ENCODE results near the gene PEAK1. TPM values are rescaled to one million over a fixed set of nuclear protein-coding genes. Genes with fewer than 3 reads are reported as not detected.

PEAK1 gene
- total and polyA plus RNA-seq, 10 of the 15 experiments (the other 5 are each of a cell fraction or from before 2014, with no cell fraction given), result 0.62 to 24.2 (median 11.2) TPM

- Histone ChIP-seq H3K27me3 (replicated peaks in 1 of 2; ENCODE audit: control insufficient read depth in 2 of 2, insufficient read depth in 2 of 2, low read length in 1 of 2) (no peaks in the 10 kb centered on the region), H3K4me1 (ENCODE audit: control insufficient read depth, insufficient read depth, low read length) (no peaks in the 10 kb centered on the region), H3K36me3 (ENCODE audit: control insufficient read depth in 2 of 2, insufficient read depth in 2 of 2, low read length in 1 of 2) (no peaks in the 10 kb centered on the region), H3K27ac (ENCODE audit: control insufficient read depth, insufficient read depth) (no peak overlapping the region), H4K20me1 (ENCODE audit: control insufficient read depth, insufficient read depth) (no peaks in the 10 kb centered on the region), H2AFZ (ENCODE audit: control insufficient read depth, low read depth, low read length) (no peak overlapping the region), H3K4me2 (ENCODE audit: control insufficient read depth, insufficient read depth) (no peak overlapping the region), H3K79me2 (ENCODE audit: control insufficient read depth, insufficient read depth, low read length) (no peaks in the 10 kb centered on the region), H3K9ac (ENCODE audit: control insufficient read depth, insufficient read depth, low read length) (no peak overlapping the region), H3K4me3 (no peak overlapping the region), H3K9me3 (replicated peaks; ENCODE audit: control insufficient read depth, insufficient read depth, low read length) (peaks cover under 1% of the 10 kb centered on the region; the same call in 1 of the 3 replicates)
- 66% methylated on average over 4 of the region's 4 CpGs for WGBS (ENCODE audit: insufficient coverage, insufficient replicate concordance, low lambda C conversion rate, missing lambda C conversion rate)
- no peak for ATAC-seq
- ChIA-PET POLR2A (interaction anchor here (0.6 kb wide), 1 partner anchor 45 kb away, joined by 5 read pairs; no protein-coding TSS in a partner anchor), CTCF (interaction anchor here (0.5 to 1.2 kb wide), 2 partner anchors 8 to 226 kb away, joined by 3 to 4 read pairs; no protein-coding TSS in a partner anchor), RAD21 (ENCODE audit: unreplicated experiment) (no interaction called here), SMC1A (ENCODE audit: uncharacterized antibody, unreplicated experiment) (interaction anchor here (0.6 to 1.4 kb wide), 5 partner anchors 9 to 910 kb away, joined by 3 to 4 read pairs (median 3); no protein-coding TSS in a partner anchor)
- in situ Hi-C loops (cut with MboI) (no loop called here), intact Hi-C loops (cut with micrococcal nuclease; ENCODE audit: unreplicated experiment) (no loop called here)
- no peak for DNase-seq (ENCODE audit: low read depth, low spot score)
- no peak for FAIRE-seq
- BruUV-seq (replicated peaks), result no TSS peak
- TF ChIP-seq MYC (IDR thresholded peaks at IDR 0.05; ENCODE audit: insufficient read depth, insufficient read length, insufficient replicate concordance, low read length, severe bottlenecking), result no peak
- no peak for TF ChIP-seq NRF1 (conservative IDR thresholded peaks at IDR 0.05; ENCODE audit: low read depth, low read length)
- no peak for TF ChIP-seq RELA (IDR thresholded peaks at IDR 0.05; ENCODE audit: borderline replicate concordance, partially characterized antibody)
- TF ChIP-seq ZBTB40 (IDR thresholded peaks at IDR 0.05; ENCODE audit: borderline replicate concordance), result no peak
- no peak for TF ChIP-seq ZNF592 (IDR thresholded peaks at IDR 0.05)
- no peak for TF ChIP-seq DPF2 (IDR thresholded peaks at IDR 0.05)
- TF ChIP-seq USF1 (IDR thresholded peaks at IDR 0.05; ENCODE audit: borderline replicate concordance, extremely low read length, insufficient read depth, low read depth, low read length), result no peak
- TF ChIP-seq PKNOX1 (IDR thresholded peaks at IDR 0.05), result no peak
These were observed 73.5 kb downstream of the PEAK1 start for GRCh38 chr15:77346245-77347036.

Measured in GM12878 (cell line).